IMR-90 (cell line): ENCODE data around the gene NADSYN1. TPM values are rescaled to one million over a fixed set of nuclear protein-coding genes. Genes with fewer than 3 reads are reported as not detected.

ENCODE experiments used
- ATAC-seq: fragments of 200-7000 bp; cut with Tn5 transposase; 2 replicates; pipeline ENCODE4 v1.9.1; 2020; ENCODE audit warnings: low read depth, mild to moderate bottlenecking, moderate library complexity
- BruUV-seq: library from RNA; stranded (reverse); fragments of 400-500 nt; replicated peaks from 2 replicates; lab custom pipeline; 2021; lab: Mats Ljungman, UMichigan
- CTCF ChIA-PET: fragments of 300-600 bp; formaldehyde crosslinking; extraction: SDS; loops from one replicate; lab custom pipeline; 2021; ENCODE audit warnings: antibody characterized with exemption; lab: Yijun Ruan, JAX
- POLR2A ChIA-PET: fragments of 300-600 bp; sonication (Branson Sonifier 250); formaldehyde crosslinking; loops from one replicate; lab custom pipeline; 2022; ENCODE audit warnings: antibody characterized with exemption; ENCODE audit not compliant: unreplicated experiment; lab: Charles Lee
- DNase-seq: peaks from one replicate; pipeline ENCODE4 v3.0.0; 2013
- H2AFZ ChIP-seq: replicated peaks from 2 replicates; pipeline ENCODE3; 2013; ENCODE audit warnings: low read length, mild to moderate bottlenecking; ENCODE audit not compliant: poor library complexity
- H2AK5ac ChIP-seq: 2 replicates; pipeline ENCODE4 v1.6.1; 2013; ENCODE audit warnings: low read depth, low read length, inconsistent platforms
- H2AK9ac ChIP-seq: replicated peaks from 2 replicates; pipeline ENCODE3; 2013; ENCODE audit warnings: mild to moderate bottlenecking, low read depth, low read length, moderate library complexity; ENCODE audit not compliant: poor library complexity
- H2BK120ac ChIP-seq: 2 replicates; pipeline ENCODE4 v1.6.1; 2013; ENCODE audit warnings: low read depth, low read length, inconsistent platforms
- H2BK15ac ChIP-seq: 3 replicates; pipeline ENCODE4 v1.6.1; 2013; ENCODE audit warnings: low read depth, low read length, inconsistent platforms
- H2BK20ac ChIP-seq: 2 replicates; pipeline ENCODE4 v1.6.1; 2013; ENCODE audit warnings: low read depth, mild to moderate bottlenecking, inconsistent platforms, low read length, moderate library complexity
- H2BK5ac ChIP-seq: 2 replicates; pipeline ENCODE4 v1.6.1; 2013; ENCODE audit warnings: mild to moderate bottlenecking, low read depth, low read length, inconsistent platforms; ENCODE audit not compliant: poor library complexity, severe bottlenecking
- H3K14ac ChIP-seq: replicated peaks from 2 replicates; pipeline ENCODE4 v1.6.1; 2013; ENCODE audit warnings: low read depth, low read length, inconsistent platforms
- H3K18ac ChIP-seq: 2 replicates; pipeline ENCODE4 v1.6.1; 2013; ENCODE audit warnings: low read depth, low read length, control low read depth
- H3K23ac ChIP-seq: 2 replicates; pipeline ENCODE4 v1.6.1; 2013; ENCODE audit warnings: low read depth, low read length, inconsistent platforms
- H3K27ac ChIP-seq: 2 replicates; pipeline ENCODE4 v1.5.1; 2013; ENCODE audit warnings: mild to moderate bottlenecking, control low read depth, low read length; ENCODE audit not compliant: insufficient read depth
- H3K27me3 ChIP-seq: 2 replicates; pipeline ENCODE4 v1.6.1; 2013; ENCODE audit warnings: low read length; ENCODE audit not compliant: control insufficient read depth, insufficient read depth
- H3K36me3 ChIP-seq: 2 replicates; pipeline ENCODE4 v1.6.1; 2013; ENCODE audit warnings: low read length, mixed read lengths; ENCODE audit not compliant: control insufficient read depth, insufficient read depth
- H3K4ac ChIP-seq: 2 replicates; pipeline ENCODE4 v1.6.1; 2013; ENCODE audit warnings: low read depth, low read length, inconsistent platforms
- H3K4me1 ChIP-seq: 2 replicates; pipeline ENCODE4 v1.6.1; 2013; ENCODE audit warnings: low read length, mixed read lengths; ENCODE audit not compliant: control insufficient read depth, insufficient read depth
- H3K4me2 ChIP-seq: 2 replicates; pipeline ENCODE4 v1.6.1; 2013; ENCODE audit warnings: low read depth, mild to moderate bottlenecking, control low read depth, low read length, moderate library complexity
- H3K4me3 ChIP-seq: 2 replicates; pipeline ENCODE4 v1.5.1; 2013; ENCODE audit warnings: low read depth, mild to moderate bottlenecking, control low read depth, low read length, moderate library complexity; ENCODE audit not compliant: insufficient read depth
- H3K56ac ChIP-seq: 2 replicates; pipeline ENCODE4 v1.6.1; 2013; ENCODE audit warnings: low read length, inconsistent platforms; ENCODE audit not compliant: insufficient read depth; ENCODE audit errors: extremely low read depth
- H3K79me1 ChIP-seq, 2 experiments: 2 replicates each; pipeline ENCODE4 v1.6.1; 2013; ENCODE audit warnings: low read length in 2 of 2, inconsistent platforms in 1 of 2, low read depth in 1 of 2
- H3K9ac ChIP-seq: 2 replicates; pipeline ENCODE4 v1.6.1; 2013; ENCODE audit warnings: low read depth, low read length, control low read depth
- H3K9me1 ChIP-seq: 2 replicates; pipeline ENCODE4 v1.6.1; 2013; ENCODE audit warnings: low read length, inconsistent platforms; ENCODE audit not compliant: insufficient read depth
- H3K9me3 ChIP-seq: 2 replicates; pipeline ENCODE4 v1.6.1; 2013; ENCODE audit warnings: low read length; ENCODE audit not compliant: control insufficient read depth, insufficient read depth
- H4K20me1 ChIP-seq: 2 replicates; pipeline ENCODE4 v1.6.1; 2013; ENCODE audit warnings: low read length, inconsistent platforms; ENCODE audit not compliant: insufficient read depth
- H4K5ac ChIP-seq: 2 replicates; pipeline ENCODE4 v1.6.1; 2013; ENCODE audit warnings: mild to moderate bottlenecking, low read depth, low read length, control low read depth
- H4K8ac ChIP-seq, 2 experiments: 2 replicates each; pipeline ENCODE4 v1.6.1; 2013; ENCODE audit warnings: low read depth in 2 of 2, low read length in 2 of 2, control low read depth in 1 of 2, inconsistent platforms in 1 of 2
- H4K91ac ChIP-seq: 2 replicates; pipeline ENCODE4 v1.6.1; 2013; ENCODE audit warnings: low read depth, low read length, inconsistent platforms; ENCODE audit not compliant: insufficient read depth
- BHLHE40 ChIP-seq: fragments of 150-350 bp; IDR thresholded peaks from 2 replicates; pipeline ENCODE4 v1.6.1; 2016; ENCODE audit warnings: mild to moderate bottlenecking, low read depth, low read length
- CEBPB ChIP-seq: IDR thresholded peaks from 2 replicates; pipeline ENCODE4 v1.6.1; 2012; ENCODE audit warnings: low read depth, low read length, improper control_type of control experiment
- NFE2L2 ChIP-seq: fragments of 150-350 bp; IDR thresholded peaks from 2 replicates; pipeline ENCODE4 v1.6.1; 2016; ENCODE audit warnings: low read depth, mild to moderate bottlenecking, low read length
- RCOR1 ChIP-seq: IDR thresholded peaks from 2 replicates; pipeline ENCODE4 v1.6.1; 2012; ENCODE audit warnings: mild to moderate bottlenecking, low read length, improper control_type of control experiment; ENCODE audit not compliant: insufficient replicate concordance
- USF2 ChIP-seq: fragments of 150-350 bp; IDR thresholded peaks from 2 replicates; pipeline ENCODE4 v1.6.1; 2017; ENCODE audit warnings: mild to moderate bottlenecking, antibody characterized with exemption, low read length, low read depth
- whole genome bisulfite sequencing, 2 experiments: methylation state at CpG; one replicate each; pipeline versions ENCODE4 v1.1.5 to v1.1.7; 2013; ENCODE audit warnings: missing lambda C conversion rate in 2 of 2; ENCODE audit not compliant: insufficient read length in 1 of 2; ENCODE audit errors: extremely low coverage in 2 of 2; 5-methylcytosine and 5-hydroxymethylcytosine counted together
- dilution Hi-C: fragments of 300-500 bp; cut with HindIII; formaldehyde crosslinking; loops from one replicate; pipeline ENCODE4 v1.14.3; 2018; ENCODE audit warnings: low sequenced_read_pairs; ENCODE audit not compliant: unreplicated experiment
- in situ Hi-C: fragments of 300-500 bp; cut with MboI; formaldehyde crosslinking; loops from 3 replicates; pipeline ENCODE4 v1.14.3; 2019; ENCODE audit warnings: low sequenced_read_pairs, inconsistent platforms, mixed read lengths
- intact Hi-C: fragments of 100-400 bp; cut with micrococcal nuclease; formaldehyde crosslinking; loops from 2 replicates; pipeline ENCODE4 v1.10.0; 2022
- polyA plus RNA-seq, 3 experiments: library from polyadenylated mRNA; depleted of rRNA; stranded (reverse); fragments of >200 nt; gene quantifications; 2 replicates each; pipeline ENCODE4 v1.2.3, GENCODE V29; 2012; ENCODE audit warnings: low replicate concordance in 1 of 3
- total RNA-seq: library from RNA; depleted of rRNA; stranded (reverse); fragments of >200 nt; gene quantifications from 2 replicates; pipeline ENCODE4 v1.2.3, GENCODE V29; 2012

The NADSYN1 gene
- total and polyA plus RNA-seq, 2 of the 4 experiments (the other 2 are of a cell fraction) = 69.5 to 70.4 TPM

GRCh38 chr11:71437399-71437798 is 15.6 kb upstream of the NADSYN1 start:
- H4K8ac ChIP-seq = no peak overlapping the region
- no peak overlapping the region for H4K91ac ChIP-seq
- H3K9ac ChIP-seq = no peak overlapping the region
- no peak overlapping the region for H2BK120ac ChIP-seq
- ATAC-seq (no peak), DNase-seq (no peak)
- no peak overlapping the region for H4K5ac ChIP-seq
- no TSS peak for BruUV-seq
- no peak overlapping the region for H3K4me3 ChIP-seq
- no peak overlapping the region for H2AK9ac ChIP-seq
- no peak overlapping the region for H2BK5ac ChIP-seq
- no peaks in the 10 kb centered on the region; the same call in 1 of the 2 replicates for H4K20me1 ChIP-seq
- ChIA-PET CTCF (no interaction called here), POLR2A (no interaction called here)
- H3K23ac ChIP-seq = no peak overlapping the region
- H3K9me3 ChIP-seq = no peaks in the 10 kb centered on the region
- H2BK20ac ChIP-seq = no peak overlapping the region
- intact Hi-C loops = no loop called here
- peaks cover 23% of the 10 kb centered on the region for H3K36me3 ChIP-seq
- no peak overlapping the region for H3K4ac ChIP-seq
- no peak overlapping the region for H3K4me2 ChIP-seq
- dilution Hi-C loops = no loop called here
- no peak overlapping the region for H3K14ac ChIP-seq
- TF ChIP-seq USF2 (no peak), RCOR1 (no peak), BHLHE40 (no peak), NFE2L2 (no peak), CEBPB (no peak)
- in situ Hi-C loops = no loop called here
- 0 out of 2 replicates have a peak, but pooled peaks cover 4% of the 10 kb centered on the region for H3K9me1 ChIP-seq
- no peak overlapping the region for H3K56ac ChIP-seq
- no peak overlapping the region for H2AFZ ChIP-seq
- no peaks in the 10 kb centered on the region for H3K27me3 ChIP-seq
- 78% methylated on average over 2 of the region's 6 CpGs; no CpG with 5 or more reads in 1 of the 2 experiments for WGBS, 2 experiments
- H3K27ac ChIP-seq = no peak overlapping the region
- H3K79me1 ChIP-seq = no peaks in the 10 kb centered on the region
- H2AK5ac ChIP-seq = no peak overlapping the region
- H2BK15ac ChIP-seq = no peak overlapping the region
- H3K18ac ChIP-seq = no peak overlapping the region
- no peaks in the 10 kb centered on the region for H3K4me1 ChIP-seq
